Fibroblast of the aortic adventitia (primary cell): ENCODE data around the gene MYO16. TPM values are rescaled to one million over a fixed set of nuclear protein-coding genes. Genes with fewer than 3 reads are reported as not detected.

ENCODE experiments used
- DNase-seq: peaks from one replicate; pipeline ENCODE4 v3.0.0-alpha.2; 2010; ENCODE audit warnings: low read depth
- H3K4me3 ChIP-seq: 2 replicates; pipeline ENCODE4 v1.5.1; 2011; ENCODE audit warnings: low read depth, mild to moderate bottlenecking, control low read depth, low read length, moderate library complexity
- CTCF ChIP-seq: IDR thresholded peaks from 2 replicates; pipeline ENCODE4 v1.5.1; 2011; ENCODE audit warnings: mild to moderate bottlenecking, low read length, control low read depth, inconsistent platforms; ENCODE audit not compliant: insufficient read depth
- total RNA-seq: library from RNA; depleted of rRNA; stranded (reverse); fragments of >200 nt; gene quantifications from 2 replicates; pipeline ENCODE4 v1.2.3, GENCODE V29; 2012; ENCODE audit warnings: low replicate concordance

The MYO16 gene
- total RNA-seq, 1 donor = under 0.01 TPM

GRCh38 chr13:108657519-108657918 lies 28.1 kb downstream of the MYO16 start:
- DNase-seq = no peak
- no peak overlapping the region for H3K4me3 ChIP-seq
- TF ChIP-seq CTCF = no peak

- H3K4me3 ChIP-seq = no peak overlapping the region
- no peak for TF ChIP-seq CTCF
- DNase-seq = no peak
Observed at GRCh38 chr13:108662528-108662927, 33.1 kb downstream of the MYO16 start.

- no peak for TF ChIP-seq CTCF
- DNase-seq = no peak
- H3K4me3 ChIP-seq = no peak overlapping the region
Observed at GRCh38 chr13:108663710-108664109, 34.3 kb downstream of the MYO16 start.

GRCh38 chr13:108667205-108667604 lies 37.8 kb downstream of the MYO16 start:
- no peak for TF ChIP-seq CTCF

GRCh38 chr13:108669381-108669780 lies 40.0 kb downstream of the MYO16 start:
- peak; percentile 0 for DNase-seq
- no peak for TF ChIP-seq CTCF
- no peak overlapping the region for H3K4me3 ChIP-seq

More at GRCh38 chr13:108667205-108667604, 37.8 kb downstream of the MYO16 start:
- no peak overlapping the region for H3K4me3 ChIP-seq
- DNase-seq = no peak

GRCh38 chr13:108674346-108674745 lies 44.9 kb downstream of the MYO16 start:
- no peak for DNase-seq
- no peak for TF ChIP-seq CTCF
- no peak overlapping the region for H3K4me3 ChIP-seq

- no peak for TF ChIP-seq CTCF
- DNase-seq = no peak
- H3K4me3 ChIP-seq = no peak overlapping the region
Observed at GRCh38 chr13:108674771-108675170, 45.4 kb downstream of the MYO16 start.
